ENCODE results near the gene LPP.

DNA sequence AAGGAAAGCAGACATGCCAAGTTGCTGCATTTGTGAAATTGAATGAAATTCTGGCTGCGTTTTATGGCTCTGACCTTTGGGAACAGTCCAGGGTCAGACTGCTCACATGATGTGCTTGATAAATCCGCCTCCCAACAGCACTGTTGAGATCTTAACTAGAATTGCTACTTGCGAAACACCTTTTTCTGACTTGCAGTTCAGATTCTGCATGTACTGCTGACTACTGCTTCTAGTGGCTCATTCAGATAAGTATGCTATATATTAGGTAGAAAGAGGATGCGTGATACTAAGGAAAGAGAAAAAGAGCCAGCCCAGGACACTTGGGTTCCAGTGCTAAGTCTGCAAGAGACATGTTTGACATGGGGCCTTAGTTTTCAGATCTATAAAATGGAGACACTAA, 129.4 kb downstream of the LPP start:
- peak; percentile 7 for TF ChIP-seq CTCF (IDR thresholded peaks at IDR 0.05; ENCODE audit: insufficient read depth, low read depth, low read length)
- no peak for TF ChIP-seq EZH2 (IDR thresholded peaks at IDR 0.05; ENCODE audit: insufficient read depth, low read length)
